Inflammatory macrophage (primary cell): Measurements from ENCODE around the gene ITGBL1.

Source experiments
- DNase-seq, 2 donors: peaks; one replicate each; pipeline ENCODE4 v3.0.0-alpha.2; 2020 to 2022

The ITGBL1 gene

DNA sequence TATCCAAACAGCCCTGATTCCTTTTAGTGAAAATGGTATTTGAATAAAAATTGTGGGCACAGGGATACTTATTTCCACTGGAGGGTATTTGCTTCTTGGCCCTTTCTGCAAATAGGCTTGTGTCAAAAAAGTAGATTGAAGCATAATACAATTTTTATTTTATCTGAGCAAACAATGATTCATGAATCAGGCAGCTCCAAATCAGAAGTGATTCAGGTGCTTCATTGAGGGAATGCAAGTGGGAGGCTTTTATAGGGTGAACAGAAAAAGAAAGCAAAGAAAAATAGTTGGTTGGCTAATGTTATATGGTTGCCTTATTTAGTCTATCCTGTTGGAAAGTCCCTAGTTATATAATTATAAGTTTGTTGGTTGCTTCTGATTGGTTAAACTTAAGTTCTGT, 117.9 kb downstream of the ITGBL1 start:
- no peak for DNase-seq

DNA sequence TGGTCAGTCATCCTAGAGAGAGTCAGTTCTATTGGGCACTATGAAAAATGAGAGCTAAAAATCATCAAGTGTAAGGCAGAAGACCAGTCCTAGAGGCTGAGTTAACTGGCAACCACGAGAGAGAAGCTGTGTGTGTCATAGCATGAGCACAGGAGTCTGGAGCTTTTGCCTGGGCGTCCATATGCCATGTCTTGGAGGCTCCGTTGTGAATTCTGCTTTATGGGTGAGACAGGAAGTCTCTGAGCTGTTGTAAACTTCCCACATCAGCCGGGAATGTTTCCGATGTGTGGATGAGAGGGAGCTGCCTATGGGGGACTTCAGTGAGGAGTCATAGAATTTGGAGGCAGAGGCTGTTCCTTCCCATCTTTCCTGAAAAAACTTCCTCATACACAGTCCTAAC, 120.0 kb downstream of the ITGBL1 start:
- no peak for DNase-seq

DNA sequence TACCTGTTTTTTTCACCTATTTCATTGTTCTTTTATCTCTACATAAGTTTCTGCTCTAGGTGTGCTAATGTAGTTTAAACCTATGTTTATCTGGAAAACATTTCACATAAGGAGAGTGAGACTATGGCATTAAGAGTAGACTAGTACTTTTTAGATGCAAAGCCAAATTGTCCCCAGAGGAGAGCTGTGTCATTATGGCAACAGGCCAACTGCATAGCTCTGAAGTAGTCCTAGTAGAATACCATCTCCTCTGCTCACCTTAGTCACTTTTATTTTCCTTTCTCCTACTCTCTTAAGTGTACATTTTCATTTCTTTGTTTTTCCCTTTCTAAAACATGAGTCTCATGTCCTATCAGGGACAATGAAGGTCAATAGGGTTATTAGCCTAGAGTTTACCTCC, 123.1 kb downstream of the ITGBL1 start:
- DNase-seq: no peak

DNA sequence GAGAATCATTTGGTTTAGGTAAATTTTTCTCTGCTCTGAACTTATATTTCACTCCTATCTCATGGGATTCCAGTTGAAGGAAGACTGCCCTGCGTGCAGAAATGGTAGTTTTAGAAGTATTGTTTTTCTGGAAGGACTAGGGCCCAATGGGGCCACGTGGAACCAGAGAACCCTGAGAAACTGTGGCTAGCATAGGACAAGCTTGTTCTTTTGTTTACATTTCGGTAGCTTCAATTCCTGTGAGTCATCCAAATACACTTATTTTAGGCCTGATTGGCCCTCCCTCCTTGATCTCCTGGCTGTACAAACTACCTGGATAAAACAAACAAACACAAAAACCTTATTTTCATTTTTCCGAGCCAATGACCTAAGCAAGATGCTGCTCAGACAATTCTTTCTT, 124.0 kb downstream of the ITGBL1 start:
- DNase-seq: no peak

DNA sequence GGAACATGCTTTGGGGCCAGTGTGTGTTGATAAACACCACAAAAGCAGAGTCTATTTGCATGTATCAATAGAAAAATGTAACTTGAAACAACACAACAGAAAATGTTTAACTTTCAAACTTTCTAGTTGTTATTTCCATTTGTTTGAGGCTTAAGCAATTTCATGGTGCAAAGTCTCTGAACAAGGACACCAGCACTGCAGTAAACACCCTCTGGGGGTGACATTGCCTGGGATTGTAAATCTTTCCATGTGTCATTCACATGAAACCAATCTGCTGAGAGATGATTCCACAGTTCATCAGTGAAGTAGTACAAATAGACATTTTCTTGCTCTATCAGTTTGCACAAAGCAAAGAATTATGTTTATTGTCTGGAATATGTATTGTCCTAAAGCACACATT, 124.5 kb downstream of the ITGBL1 start:
- no peak for DNase-seq

DNA sequence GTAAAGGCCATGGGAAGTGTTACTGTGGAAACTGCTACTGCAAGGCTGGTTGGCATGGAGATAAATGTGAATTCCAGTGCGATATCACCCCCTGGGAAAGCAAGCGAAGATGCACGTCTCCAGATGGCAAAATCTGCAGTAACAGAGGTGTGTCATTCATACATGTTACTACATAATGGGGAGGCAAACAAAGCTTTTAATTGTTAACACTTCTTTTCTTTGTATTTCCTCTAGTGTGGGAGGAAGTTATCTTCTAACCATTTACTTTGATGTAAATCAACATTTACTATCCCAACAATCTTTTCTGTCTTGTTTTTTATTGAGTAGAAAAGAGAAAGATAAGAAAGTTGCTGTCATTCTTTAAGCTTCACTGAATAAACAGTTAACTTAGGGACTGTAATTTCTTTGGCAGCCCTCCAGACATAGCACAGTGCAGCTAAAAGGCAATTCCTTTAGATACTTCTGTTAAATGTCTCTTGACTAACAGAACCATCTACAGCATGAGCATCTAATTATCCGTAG, 126.9 kb downstream of the ITGBL1 start:
- DNase-seq: no peak

DNA sequence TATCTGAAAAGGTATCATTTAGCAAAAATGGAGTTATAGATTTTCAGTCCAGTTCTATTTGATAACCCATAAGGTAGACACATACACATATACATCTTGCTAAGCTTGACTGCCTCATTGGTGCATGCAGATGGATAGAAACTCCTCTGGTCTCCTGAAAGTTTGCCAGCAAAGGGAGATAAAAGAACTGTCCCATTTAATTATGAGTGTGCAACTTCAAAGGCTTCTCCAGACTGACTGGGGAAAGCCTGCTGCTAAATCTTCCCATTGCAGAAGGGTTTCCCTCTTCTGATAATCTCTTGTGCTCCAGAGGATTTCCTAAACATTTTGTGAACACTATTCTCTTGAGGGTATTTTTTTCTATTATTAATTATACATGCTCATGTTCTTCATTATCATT, 131.9 kb downstream of the ITGBL1 start:
- no peak for DNase-seq

DNA sequence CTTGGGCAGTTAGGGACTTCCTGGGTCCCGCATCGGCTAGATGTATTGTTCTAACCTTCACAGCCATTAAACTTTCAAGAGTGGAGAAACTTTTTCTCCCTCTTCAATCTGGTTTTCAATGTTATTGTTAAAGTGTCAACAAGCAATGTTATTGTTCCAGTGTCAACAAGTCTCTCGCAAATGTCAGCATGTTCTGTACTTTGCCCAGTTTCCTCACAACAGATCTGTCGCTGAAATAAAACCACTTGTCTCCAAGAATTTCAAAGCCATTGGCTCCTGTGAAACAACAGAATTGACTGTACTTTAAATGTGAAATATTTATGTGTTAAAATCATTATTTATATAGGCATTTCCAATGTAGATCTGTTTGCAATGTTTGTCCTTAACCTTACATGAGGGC, 138.0 kb downstream of the ITGBL1 start:
- DNase-seq: no peak

DNA sequence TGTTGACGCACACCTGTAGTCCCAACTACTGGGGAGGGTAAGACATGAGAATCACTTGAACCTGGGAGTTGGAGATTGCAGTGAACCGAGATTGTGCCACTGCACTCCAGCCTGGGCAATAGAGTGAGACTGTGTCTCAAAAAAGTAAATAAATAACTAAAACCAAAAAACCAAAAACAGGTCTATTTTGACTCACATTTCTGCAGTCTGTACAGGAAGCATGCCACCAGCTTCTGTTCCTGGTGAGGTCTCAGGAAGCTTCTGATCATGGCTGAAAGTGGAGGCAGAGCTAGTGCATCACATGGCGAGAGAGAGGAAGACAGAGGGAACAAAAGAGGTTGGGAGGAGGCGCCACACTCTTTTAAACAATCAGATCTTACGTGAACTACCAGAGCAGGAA, 142.5 kb downstream of the ITGBL1 start:
- DNase-seq: no peak

DNA sequence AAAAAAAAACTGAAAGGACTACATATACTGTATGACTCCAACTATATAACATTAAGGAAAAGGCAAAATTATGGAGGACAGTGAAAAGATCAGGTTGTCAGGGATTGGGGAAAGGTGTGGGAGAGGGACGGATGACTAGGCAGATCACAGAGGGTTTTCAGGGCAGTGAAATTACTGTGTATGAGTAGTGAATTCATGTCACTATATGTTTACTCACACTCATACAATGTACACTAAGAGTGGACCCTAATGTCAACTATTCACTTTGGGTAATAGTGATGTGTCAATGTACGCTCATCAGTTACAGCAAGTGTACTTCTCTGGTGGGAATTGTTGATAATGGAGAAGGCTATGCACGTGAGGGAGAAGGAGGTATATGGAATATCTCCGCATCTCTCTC, 144.3 kb downstream of the ITGBL1 start:
- no peak for DNase-seq

DNA sequence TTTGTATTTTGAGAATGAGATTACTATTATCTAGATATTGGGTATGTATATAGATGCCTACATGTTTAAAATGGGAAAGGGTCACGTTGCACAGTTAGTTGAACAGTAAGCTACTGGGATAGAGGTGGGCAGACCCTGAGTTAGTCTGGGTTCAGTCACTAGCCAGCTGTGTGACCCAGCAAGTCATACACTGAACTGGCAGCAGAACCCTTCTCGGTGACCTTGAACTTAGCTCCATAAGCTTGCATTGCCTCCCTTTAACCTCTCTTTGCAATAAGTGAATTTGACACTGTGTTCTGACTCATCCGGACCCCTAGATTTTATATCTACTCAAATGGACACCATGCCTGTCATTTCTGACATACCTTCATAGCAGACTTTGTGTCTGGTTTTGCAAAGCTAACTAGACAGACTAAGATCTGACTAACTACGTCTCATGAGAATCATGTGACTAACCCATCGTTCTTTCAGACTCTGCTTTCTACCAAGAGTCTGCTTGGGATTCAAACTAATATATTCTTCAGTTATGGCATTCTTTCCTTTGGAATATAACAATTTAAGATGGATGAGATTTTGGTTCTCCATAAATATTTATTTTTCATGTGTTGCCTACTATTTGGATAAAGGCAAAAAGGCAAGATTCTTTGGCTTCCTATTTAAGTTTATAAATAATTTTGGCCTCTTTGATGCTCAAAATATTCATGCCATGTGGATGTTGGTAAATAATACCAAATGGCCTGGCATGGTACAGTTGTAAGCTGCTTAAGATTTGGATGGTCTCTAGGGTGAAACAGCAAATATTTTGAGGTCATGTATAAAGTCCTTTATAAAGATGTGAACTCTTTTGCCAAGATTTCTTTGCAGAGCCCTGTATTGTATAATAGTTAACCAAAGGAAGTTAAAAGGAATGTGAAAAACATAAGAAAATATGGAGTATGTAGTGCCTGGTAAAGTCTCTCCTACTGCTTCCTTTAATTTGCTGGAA, 159.3 kb downstream of the ITGBL1 start:
- no peak for DNase-seq

DNA sequence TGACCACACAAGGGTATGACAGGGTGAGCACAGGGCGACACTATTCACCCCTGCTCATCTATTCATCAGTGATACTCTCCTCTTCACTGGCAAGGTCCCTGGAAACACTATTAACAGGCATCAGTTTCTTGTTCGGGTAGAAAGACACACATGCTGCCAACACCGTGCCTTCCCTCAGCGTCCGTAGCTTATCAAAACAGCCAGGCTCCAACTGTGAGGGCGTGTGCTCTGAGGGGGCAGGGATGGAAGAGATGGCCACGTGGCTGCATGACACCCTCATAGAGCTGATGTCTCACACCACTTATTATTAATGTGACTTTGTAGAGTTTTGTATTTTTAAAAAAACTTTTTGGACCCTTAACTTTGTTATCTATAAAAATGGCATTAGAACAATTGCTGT, 160.3 kb downstream of the ITGBL1 start:
- DNase-seq: no peak

DNA sequence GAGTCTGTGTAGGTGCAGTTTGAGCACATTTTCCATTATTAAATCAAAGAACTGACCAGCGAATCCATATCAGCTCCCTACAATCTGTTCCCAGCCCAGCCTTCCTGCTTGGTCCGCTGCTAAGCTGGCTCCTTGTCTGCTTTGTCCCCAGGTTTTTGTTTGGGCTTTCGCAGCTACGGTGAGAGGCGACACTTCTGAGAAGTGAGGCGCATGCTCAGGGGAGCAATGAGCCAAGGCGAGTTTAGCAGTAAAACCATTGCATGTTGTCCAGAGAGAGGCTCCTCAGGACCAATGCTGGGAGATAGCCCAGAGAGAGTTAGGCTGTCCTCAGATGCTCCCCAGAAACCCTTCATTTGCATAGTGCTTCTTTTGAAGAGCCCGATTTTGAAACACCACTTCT, 162.0 kb downstream of the ITGBL1 start:
- no peak for DNase-seq

DNA sequence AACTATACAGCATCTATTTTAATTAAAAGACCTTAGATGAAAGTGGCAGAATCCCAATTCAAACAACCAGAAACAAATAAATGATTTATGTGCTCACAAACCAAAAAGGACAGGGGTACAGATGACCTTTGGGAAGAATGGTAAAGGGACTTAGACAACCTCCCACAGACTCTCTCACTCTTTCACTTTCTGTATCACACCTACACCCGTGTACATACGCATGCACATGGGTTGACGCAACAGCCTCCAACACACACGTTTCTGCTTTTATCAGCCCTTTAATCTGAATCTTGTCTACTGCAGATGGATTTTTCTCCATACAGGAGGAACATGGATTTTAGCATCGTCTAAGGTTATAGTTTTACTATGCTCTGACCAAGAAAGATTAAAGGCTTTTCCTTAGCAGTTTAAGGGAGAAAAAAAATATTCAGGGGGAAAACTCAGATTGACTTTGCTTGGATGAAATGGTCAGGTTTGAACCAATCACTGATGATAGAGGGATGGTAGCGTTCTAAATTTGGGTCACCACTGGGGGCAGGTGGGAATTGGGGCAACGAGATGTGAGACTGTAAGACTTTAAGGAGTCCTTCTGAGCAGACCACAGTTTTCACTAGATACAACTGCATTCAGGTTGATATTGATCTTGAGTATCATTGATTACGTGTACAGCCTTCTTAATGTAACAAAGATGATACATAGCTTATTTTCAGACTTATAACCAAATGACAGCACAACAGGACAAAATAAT, 166.1 kb downstream of the ITGBL1 start:
- no peak for DNase-seq

DNA sequence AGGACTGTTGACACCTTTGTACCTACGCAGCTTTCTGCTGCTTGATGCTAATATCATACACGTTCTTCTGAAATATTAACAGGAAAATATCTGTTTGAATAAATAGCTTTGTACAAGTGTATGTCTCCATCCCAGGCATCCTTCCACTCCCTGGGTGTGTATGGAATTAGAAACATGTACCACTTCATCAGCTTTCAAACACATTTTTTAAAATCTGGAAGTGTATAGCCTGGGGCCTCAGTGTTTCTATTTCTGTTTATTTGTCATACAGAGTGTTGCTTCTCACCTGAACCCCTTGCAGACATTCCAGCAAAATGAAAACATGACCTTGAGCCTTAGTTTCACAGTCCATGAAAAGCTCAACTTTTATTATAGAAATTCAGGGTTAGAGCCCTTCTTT, 168.6 kb downstream of the ITGBL1 start:
- DNase-seq: no peak

DNA sequence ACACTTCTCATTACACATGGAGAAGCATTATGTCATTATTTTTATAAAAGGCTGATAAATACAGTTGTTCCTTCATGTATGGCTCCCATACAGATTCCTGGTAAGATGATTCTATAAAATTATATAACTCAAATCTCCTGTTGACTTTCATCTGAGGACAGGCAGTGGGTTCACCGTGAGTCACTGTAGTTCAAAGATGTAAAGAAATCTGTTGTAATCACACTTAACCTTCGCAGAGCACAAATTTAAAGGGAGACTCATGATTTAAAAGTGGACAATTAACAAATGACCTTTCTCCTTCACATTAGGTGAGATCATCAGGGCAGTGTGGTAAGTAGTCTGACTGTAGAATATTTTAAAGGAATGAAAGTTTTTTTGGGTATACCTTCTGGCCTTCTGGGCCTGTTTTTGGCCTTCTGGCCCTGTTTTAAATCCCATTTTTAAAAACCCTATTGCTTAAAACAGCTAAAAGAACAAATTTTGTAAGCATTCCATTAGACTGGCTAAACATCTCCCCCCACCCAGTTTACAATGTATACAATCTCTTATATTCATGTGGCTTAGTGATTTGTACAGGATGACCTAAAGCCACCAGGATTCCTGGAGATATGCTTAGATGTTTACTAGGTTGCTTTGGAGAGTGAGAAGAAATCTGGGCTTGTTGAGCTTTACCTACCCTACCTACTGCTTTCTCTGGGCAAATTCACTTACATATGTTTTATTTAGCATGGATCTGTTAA, 171.2 kb downstream of the ITGBL1 start:
- no peak for DNase-seq

DNA sequence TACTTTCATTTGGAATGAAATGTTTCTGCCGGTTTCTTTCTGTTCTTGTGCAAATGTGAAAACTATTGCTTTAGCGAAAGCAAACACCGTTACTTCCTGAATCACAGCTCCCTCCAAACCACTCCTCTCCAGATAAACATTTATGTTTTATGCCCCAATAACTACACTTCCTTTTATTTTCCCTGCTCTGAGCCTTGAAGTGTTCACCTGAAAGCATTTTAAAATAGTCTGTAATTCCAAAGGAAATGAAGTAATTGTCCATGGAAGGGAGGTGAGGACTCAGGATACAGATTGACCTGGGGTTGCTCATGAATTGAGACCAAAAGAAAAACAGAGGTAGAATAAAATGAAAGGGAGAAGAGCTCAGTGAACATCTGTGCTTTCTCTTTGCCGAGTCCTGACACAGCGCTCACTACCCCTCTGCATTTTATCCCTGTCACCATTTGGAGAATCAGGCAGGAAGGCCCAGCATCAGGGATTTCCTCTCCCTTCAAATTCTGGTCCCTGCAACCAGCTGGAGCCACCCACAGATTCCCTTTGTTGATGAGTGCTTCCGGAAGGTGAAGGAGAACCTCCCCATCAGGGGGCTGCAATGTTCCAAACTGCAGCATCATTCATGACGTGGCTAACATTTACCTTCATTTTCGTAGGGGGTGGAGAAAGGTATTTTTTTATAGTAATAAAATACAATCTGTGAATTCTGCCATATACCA, 171.9 kb downstream of the ITGBL1 start:
- peak in 1 of 2 donors; percentile 9 for DNase-seq

DNA sequence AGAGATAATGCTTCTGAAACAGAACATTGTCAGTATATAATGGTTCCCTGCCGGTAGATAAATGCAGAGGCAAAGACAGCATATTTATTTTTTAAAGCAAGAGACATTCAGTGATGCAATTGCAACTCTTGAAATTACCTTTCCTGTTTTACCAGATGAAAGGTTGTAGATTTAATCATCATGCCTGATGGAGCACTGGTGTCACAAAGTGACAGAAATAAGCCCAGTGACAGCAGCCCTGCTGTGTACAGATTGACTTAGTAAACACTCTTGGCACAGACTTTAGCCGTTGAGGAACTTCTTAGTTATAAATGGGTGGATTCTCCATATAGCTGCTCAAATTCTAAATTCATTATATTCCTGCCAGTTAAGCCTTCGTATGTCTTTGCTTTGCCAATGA, 172.5 kb downstream of the ITGBL1 start:
- DNase-seq: peak in 1 of 2 donors; percentile 7

DNA sequence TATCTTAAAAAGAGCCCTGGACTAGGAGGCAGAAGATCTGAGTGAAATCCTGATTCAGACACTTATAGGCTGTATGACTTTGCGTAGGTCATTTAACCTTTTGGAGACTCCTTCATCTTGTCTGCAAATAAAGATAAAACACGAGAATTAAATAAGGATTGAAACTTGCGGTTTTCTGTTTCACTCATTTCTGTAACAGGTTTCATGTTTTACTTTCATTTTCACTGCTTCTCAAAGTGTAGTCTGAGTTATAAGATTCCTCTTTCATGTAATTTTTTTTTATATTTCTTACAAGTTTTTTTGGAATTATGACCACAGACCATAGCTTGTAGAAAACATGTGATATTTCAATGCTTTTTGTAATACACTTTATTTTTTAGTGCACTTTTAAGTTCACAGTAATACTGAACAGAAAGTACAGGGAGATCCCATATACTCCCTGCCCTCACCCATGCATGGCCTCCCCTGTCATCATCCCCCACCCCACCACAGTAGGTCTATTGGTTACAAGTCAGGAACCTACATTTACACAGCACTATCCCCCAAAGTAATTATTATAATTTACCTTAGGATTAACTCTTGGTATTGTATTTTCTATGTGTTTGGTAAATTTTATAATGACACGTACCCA, 174.6 kb downstream of the ITGBL1 start:
- no peak for DNase-seq

DNA sequence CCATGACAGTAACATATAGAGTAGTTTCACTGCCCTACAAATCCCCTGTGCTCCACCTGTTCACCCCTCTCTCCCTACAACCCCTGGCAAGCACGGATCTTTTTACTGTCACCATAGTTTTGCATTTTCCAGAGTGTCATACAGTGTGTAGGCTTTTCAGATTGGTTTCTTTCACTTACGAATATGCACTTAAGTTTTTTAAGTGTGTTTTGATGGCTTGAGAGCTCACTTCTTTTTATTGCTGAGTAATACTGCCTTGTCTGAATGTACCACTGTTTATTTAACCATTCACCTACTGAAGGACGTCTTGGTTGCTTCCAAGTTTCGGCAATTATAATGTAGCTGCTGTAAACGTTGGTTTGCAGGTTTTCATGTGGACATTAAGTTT, 175.1 kb downstream of the ITGBL1 start:
- DNase-seq: no peak

DNA sequence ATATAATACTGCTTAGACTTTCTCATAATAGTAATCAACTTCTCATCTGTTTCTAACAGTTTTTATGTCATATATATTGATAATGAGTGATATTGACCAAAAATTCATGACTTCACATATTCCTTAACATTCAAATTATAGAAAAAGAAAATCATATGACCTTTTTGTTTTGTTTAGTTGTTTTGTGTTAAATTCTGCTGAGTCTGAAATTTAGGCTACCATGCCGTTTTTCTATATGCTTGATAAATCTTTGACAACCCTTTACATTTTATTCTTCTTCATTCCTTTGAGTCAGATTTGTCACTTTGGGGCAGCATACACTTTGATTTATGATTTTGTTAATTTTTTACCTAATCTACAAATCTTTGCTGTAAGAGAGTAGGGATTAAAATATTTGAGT, 176.4 kb downstream of the ITGBL1 start:
- DNase-seq: no peak

DNA sequence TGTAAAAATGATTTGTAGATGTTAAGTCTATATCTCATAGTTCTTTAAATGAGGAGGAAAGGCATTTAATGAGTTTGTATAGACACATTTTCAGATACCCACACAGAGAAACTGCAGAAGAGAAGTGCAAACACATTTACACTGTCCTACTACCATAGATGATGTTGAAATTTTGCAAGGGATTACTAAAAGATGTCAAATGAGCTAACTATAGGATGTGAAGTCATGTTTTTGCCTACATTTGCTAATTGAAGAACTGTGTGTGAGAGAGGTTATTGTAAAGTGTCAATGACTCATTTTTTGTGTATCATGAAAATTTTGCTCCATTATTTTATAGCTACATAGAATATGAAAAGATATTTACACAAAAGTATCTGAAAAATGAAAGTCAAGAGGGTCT, 178.9 kb downstream of the ITGBL1 start:
- peak in 1 of 2 donors; percentile 14 for DNase-seq
